ENCODE data around the gene TMEM201.

DNA sequence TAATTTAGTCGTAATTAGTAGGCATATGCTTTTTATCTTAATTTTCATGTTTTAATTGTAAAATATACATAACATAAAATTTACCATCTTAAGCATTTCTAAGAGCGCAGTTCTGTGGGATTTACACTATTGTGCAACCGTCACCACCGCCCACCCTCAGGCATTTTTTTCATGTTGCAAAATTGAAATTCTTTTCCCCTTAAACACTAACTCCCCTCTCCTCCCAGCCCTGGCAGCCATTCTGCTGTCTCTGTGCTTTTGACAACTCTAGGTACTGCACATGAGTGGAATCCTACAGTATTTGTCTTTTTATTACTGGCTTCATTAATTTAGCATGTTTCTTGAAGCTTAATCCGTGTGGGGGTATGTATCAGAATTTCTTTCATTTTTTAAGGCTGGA, 70.6 kb downstream of the TMEM201 start:
- TF ChIP-seq TAF1 (IDR thresholded peaks at IDR 0.05; ENCODE audit: borderline replicate concordance, insufficient read depth, low read length) = no peak
- no peak for TF ChIP-seq POLR2AphosphoS5 (IDR thresholded peaks at IDR 0.05; ENCODE audit: low read depth, low read length)
- TF ChIP-seq, protein P1, sequence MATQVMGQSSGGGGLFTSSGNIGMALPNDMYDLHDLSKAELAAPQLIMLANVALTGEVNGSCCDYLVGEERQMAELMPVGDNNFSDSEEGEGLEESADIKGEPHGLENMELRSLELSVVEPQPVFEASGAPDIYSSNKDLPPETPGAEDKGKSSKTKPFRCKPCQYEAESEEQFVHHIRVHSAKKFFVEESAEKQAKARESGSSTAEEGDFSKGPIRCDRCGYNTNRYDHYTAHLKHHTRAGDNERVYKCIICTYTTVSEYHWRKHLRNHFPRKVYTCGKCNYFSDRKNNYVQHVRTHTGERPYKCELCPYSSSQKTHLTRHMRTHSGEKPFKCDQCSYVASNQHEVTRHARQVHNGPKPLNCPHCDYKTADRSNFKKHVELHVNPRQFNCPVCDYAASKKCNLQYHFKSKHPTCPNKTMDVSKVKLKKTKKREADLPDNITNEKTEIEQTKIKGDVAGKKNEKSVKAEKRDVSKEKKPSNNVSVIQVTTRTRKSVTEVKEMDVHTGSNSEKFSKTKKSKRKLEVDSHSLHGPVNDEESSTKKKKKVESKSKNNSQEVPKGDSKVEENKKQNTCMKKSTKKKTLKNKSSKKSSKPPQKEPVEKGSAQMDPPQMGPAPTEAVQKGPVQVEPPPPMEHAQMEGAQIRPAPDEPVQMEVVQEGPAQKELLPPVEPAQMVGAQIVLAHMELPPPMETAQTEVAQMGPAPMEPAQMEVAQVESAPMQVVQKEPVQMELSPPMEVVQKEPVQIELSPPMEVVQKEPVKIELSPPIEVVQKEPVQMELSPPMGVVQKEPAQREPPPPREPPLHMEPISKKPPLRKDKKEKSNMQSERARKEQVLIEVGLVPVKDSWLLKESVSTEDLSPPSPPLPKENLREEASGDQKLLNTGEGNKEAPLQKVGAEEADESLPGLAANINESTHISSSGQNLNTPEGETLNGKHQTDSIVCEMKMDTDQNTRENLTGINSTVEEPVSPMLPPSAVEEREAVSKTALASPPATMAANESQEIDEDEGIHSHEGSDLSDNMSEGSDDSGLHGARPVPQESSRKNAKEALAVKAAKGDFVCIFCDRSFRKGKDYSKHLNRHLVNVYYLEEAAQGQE (IDR thresholded peaks at IDR 0.05; ENCODE audit: insufficient read depth in 1 of 2, low read depth in 2 of 2, low read length in 2 of 2) = no peak

Measured in PFSK-1 (cell line).